Measurements from ENCODE around the gene TBC1D8. TPM values are rescaled to one million over a fixed set of nuclear protein-coding genes. Genes with fewer than 3 reads are reported as not detected.

Gene TBC1D8
- total and polyA plus RNA-seq, 2 of the 13 experiments (the other 11 are each of a cell fraction or from before 2014, with no cell fraction given), result 45.1 to 95.4 TPM

DNA sequence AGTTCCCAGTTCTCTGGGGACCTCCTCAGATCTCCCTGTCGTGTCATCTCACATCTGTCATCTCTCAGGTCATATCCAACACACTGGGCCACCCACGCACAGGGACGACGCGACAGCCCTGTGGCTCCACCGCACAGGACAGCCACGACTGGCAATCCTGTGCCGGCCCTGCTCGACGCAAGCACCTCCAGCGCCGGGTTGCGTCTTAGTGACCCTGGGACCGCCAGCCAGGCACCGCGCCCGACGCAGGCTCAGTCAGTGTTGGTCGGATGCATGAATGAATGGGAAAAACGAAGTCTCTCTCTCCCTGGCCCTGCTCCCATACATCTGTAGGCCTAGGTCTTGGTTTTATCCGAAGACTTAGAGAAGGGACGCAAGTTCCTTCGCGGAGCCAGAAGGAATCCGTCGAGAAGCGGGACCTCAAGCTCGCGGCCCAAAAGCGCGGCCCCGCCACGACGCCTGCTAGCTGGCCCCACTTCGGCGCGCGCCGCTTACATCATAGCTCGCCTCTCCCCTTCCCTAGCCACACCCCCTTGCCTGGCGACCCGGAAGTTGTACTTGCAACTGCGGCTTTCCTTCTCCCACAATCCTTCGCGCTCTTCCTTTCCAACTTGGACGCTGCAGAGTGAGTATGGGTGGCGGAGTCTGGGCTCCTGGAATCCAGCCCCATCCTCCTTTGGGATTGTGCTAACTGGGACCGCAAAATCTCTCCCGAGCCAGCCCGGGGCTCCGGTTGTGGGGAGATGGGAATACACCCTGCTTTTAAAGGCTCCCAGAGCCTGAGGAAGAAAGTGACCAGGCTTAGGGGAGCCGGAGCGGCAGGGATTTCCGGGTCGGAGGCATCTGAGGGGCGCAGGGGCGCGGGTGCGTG lies 149.3 kb downstream of the TBC1D8 start, which contains the start of gene RPL31 (continued):
- no peak for TF ChIP-seq PHB2 (IDR thresholded peaks at IDR 0.05; ENCODE audit: partially characterized antibody)
- peak; percentile 81; the same call in 1 of the 2 replicates for TF ChIP-seq EEA1 (CRISPR knock-in tag; IDR thresholded peaks at IDR 0.05; ENCODE audit: borderline replicate concordance)
- peak; percentile 67; the same call in 1 of the 2 replicates for TF ChIP-seq GPN1 (CRISPR knock-in tag; IDR thresholded peaks at IDR 0.05; ENCODE audit: borderline replicate concordance)
- TF ChIP-seq, protein P1, sequence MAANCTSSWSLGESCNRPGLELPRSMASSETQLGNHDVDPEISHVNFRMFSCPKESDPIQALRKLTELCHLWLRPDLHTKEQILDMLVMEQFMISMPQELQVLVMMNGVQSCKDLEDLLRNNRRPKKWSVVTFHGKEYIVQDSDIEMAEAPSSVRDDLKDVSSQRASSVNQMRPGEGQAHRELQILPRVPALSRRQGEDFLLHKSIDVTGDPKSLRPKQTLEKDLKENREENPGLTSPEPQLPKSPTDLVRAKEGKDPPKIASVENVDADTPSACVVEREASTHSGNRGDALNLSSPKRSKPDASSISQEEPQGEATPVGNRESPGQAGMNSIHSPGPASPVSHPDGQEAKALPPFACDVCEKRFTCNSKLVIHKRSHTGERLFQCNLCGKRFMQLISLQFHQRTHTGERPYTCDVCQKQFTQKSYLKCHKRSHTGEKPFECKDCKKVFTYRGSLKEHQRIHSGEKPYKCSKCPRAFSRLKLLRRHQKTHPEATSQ (CRISPR knock-in tag; IDR thresholded peaks at IDR 0.05; ENCODE audit: borderline replicate concordance), result peak; percentile 99
- peak; percentile 57; the same call in 1 of the 2 replicates for TF ChIP-seq CHD4 (IDR thresholded peaks at IDR 0.05; ENCODE audit: borderline replicate concordance, low read length)
- TF ChIP-seq, protein P2, sequence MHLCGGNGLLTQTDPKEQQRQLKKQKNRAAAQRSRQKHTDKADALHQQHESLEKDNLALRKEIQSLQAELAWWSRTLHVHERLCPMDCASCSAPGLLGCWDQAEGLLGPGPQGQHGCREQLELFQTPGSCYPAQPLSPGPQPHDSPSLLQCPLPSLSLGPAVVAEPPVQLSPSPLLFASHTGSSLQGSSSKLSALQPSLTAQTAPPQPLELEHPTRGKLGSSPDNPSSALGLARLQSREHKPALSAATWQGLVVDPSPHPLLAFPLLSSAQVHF (CRISPR knock-in tag; IDR thresholded peaks at IDR 0.05), result peak; percentile 98
- no peak for TF ChIP-seq PTBP1 (IDR thresholded peaks at IDR 0.05; ENCODE audit: low read depth, low read length, poor library complexity, severe bottlenecking)
- TF ChIP-seq, protein P3, sequence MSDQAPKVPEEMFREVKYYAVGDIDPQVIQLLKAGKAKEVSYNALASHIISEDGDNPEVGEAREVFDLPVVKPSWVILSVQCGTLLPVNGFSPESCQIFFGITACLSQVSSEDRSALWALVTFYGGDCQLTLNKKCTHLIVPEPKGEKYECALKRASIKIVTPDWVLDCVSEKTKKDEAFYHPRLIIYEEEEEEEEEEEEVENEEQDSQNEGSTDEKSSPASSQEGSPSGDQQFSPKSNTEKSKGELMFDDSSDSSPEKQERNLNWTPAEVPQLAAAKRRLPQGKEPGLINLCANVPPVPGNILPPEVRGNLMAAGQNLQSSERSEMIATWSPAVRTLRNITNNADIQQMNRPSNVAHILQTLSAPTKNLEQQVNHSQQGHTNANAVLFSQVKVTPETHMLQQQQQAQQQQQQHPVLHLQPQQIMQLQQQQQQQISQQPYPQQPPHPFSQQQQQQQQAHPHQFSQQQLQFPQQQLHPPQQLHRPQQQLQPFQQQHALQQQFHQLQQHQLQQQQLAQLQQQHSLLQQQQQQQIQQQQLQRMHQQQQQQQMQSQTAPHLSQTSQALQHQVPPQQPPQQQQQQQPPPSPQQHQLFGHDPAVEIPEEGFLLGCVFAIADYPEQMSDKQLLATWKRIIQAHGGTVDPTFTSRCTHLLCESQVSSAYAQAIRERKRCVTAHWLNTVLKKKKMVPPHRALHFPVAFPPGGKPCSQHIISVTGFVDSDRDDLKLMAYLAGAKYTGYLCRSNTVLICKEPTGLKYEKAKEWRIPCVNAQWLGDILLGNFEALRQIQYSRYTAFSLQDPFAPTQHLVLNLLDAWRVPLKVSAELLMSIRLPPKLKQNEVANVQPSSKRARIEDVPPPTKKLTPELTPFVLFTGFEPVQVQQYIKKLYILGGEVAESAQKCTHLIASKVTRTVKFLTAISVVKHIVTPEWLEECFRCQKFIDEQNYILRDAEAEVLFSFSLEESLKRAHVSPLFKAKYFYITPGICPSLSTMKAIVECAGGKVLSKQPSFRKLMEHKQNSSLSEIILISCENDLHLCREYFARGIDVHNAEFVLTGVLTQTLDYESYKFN (CRISPR knock-in tag; conservative IDR thresholded peaks at IDR 0.05), result peak; percentile 75
- TF ChIP-seq, protein P4, sequence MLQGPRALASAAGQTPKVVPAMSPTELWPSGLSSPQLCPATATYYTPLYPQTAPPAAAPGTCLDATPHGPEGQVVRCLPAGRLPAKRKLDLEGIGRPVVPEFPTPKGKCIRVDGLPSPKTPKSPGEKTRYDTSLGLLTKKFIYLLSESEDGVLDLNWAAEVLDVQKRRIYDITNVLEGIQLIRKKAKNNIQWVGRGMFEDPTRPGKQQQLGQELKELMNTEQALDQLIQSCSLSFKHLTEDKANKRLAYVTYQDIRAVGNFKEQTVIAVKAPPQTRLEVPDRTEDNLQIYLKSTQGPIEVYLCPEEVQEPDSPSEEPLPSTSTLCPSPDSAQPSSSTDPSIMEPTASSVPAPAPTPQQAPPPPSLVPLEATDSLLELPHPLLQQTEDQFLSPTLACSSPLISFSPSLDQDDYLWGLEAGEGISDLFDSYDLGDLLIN (CRISPR knock-in tag; IDR thresholded peaks at IDR 0.05; ENCODE audit: borderline replicate concordance), result no peak; the same call in none of the 2 replicates
- TF ChIP-seq, protein P5, sequence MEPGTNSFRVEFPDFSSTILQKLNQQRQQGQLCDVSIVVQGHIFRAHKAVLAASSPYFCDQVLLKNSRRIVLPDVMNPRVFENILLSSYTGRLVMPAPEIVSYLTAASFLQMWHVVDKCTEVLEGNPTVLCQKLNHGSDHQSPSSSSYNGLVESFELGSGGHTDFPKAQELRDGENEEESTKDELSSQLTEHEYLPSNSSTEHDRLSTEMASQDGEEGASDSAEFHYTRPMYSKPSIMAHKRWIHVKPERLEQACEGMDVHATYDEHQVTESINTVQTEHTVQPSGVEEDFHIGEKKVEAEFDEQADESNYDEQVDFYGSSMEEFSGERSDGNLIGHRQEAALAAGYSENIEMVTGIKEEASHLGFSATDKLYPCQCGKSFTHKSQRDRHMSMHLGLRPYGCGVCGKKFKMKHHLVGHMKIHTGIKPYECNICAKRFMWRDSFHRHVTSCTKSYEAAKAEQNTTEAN (CRISPR knock-in tag; conservative IDR thresholded peaks at IDR 0.05), result no peak; the same call in 1 of the 2 replicates
- TF ChIP-seq, protein P6, sequence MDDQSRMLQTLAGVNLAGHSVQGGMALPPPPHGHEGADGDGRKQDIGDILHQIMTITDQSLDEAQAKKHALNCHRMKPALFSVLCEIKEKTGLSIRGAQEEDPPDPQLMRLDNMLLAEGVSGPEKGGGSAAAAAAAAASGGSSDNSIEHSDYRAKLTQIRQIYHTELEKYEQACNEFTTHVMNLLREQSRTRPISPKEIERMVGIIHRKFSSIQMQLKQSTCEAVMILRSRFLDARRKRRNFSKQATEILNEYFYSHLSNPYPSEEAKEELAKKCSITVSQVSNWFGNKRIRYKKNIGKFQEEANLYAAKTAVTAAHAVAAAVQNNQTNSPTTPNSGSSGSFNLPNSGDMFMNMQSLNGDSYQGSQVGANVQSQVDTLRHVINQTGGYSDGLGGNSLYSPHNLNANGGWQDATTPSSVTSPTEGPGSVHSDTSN (CRISPR knock-in tag; IDR thresholded peaks at IDR 0.05; ENCODE audit: borderline replicate concordance), result peak; percentile 67; the same call in 1 of the 2 replicates
- TF ChIP-seq ZNF572 (CRISPR knock-in tag; IDR thresholded peaks at IDR 0.05), result peak; percentile 88; the same call in 1 of the 2 replicates
- TF ChIP-seq, protein P7, sequence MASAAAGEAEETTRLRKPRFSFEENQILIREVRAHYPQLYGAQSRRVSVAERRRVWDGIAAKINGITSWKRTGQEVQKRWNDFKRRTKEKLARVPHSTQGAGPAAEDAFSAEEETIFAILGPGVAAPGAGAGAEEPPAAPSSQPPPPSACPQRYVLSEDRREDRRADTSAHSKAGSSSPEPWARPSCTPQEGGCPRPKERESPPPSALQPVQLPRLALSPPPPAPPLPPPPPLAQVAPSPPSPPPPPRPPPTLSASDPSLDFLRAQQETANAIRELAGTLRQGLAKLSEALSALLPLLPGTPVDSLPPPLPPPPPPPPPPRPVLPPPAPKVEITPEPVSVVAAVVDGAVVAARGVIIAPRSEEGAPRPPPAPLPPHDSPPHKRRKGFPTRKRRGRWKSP (CRISPR knock-in tag; IDR thresholded peaks at IDR 0.05), result peak; percentile 96

All from HepG2 (cell line).